HL-60 (cell line): ENCODE results near the gene KIFC3.

Experiments used
- CTCF ChIP-seq: IDR thresholded peaks from one replicate; pipeline ENCODE4 v1.5.1; 2011; ENCODE audit warnings: low read length, control low read depth, inconsistent platforms; ENCODE audit not compliant: insufficient read depth
- POLR2AphosphoS5 ChIP-seq: IDR thresholded peaks from 2 replicates; pipeline ENCODE4 v1.6.1; 2012; ENCODE audit warnings: low read depth
- REST ChIP-seq: IDR thresholded peaks from 2 replicates; pipeline ENCODE4 v1.6.1; 2012; ENCODE audit warnings: low read depth; ENCODE audit not compliant: insufficient replicate concordance

DNA sequence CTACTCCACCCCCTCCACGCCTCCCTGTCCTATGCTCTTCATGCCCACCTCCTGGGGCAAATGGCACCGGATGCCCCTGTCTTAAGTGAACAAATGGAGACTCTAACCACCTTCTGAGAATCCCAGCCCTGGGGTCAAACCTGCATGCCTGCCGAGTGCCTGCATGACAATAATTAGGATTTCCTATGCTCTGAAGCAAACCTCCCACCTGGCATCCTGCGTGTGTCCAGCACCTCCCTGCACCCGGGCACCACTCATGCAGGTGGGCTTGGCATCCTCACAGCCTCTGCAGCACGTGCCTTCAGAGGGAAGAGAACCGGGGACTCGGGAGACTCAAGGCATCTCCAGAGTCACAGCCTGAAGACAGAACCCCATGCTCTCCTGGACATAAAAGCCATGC is 11.2 kb upstream of the KIFC3 start:
- no peak for TF ChIP-seq REST
- TF ChIP-seq CTCF, result no peak
- no peak for TF ChIP-seq POLR2AphosphoS5
